Kidney tubule cell (primary cell): Measurements from ENCODE around the gene EFCAB11.
A peak's percentile ranks its signal among the peaks of the same experiment; 100 is the strongest.

ENCODE experiments used
- DNase-seq: peaks from one replicate; pipeline ENCODE4 v3.0.0-alpha.2; 2018; ENCODE audit warnings: low spot score

Gene EFCAB11

DNA sequence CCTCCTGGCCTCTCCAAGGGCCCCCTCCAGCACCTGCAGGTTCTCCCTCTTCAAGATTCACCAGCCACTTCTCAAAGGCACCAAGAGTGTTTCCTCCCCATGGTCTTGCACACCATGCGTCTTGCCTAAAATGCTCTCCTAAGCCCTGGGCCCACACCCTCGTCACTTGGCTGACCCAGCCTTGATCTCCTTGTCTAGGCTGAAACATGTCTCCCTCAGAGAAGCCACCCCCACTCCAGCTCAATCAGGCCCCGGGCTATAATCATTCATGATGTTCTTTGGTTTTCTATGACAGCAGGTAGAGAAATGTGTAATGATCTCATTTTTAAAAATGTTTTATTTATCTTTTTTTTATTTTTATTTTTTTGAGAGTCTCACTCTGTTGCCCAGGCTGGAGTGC lies 88.1 kb downstream of the EFCAB11 start:
- no peak for DNase-seq

DNA sequence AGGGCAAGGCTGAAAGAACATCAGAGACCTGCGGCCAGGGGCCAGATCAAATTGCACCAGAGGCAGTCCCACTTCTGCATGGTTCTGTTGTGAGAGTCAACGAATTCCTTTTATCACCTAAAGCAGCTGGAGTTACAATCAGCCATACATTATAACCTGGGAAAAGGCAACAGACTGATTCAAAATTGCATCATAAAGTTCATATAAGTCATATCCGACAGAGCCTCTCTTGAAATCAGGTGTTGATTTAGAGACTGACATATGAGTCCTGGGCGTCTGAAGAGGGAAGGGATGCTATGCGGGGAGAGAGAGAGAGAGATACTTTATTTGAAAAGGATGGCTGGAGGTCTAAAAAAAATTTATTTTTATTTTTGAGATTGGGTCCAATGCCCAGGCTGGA lies 89.4 kb downstream of the EFCAB11 start:
- no peak for DNase-seq

DNA sequence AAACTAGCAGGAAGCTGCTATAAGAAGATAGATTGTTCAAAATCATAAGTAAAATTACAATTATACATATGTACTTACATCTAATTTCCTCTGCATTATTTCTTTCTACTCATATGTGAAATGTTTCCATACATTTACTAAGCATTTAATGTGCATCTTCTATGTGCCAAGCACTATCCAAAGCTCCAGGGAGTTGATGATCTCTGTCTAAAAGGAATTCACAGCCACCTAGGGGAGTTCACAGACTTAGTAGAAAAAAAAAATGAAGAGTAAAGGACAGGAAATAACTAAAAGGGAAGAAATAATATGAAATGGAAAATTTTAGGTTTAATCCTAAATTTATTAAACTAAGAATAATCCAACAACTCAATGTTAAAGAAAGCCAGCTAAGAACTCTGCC lies 91.7 kb downstream of the EFCAB11 start:
- DNase-seq, result no peak

DNA sequence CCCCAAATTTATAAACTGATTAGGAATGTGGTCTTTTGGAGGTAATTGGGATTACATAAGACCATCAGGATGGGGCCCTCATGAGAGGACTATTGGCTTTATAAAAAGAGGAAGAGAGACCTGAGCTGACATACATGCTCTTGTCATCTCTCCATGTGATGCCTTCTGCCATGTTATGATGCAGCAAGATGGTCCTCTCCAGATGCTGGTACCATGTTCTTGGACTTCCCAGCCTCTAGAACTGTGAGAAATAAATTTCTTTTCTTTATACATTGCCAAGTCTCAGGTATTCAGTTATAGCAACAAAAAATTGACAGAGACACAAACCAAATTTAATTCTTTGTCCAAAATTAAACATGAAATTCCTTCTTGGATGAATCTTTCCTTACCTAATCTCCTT lies 92.9 kb downstream of the EFCAB11 start:
- no peak for DNase-seq

DNA sequence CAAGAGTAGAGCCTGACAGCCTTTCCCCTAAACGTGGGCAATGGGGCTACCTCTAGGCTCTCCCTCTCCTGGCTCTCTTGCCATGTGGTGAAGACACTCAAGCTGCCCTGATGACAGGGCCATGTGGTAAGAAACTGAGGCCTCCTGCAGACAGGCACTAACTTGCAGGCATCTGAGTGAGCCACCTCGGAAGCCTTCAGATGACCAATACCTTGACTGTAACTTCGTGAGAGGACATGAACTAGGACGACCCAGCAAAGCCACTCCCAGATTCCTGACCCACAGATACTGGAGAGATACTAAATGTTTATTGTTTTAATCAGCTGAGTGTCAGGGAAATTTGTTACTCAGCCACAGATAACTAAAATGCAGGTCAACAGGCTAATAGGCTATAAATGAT lies 96.4 kb downstream of the EFCAB11 start:
- no peak for DNase-seq

DNA sequence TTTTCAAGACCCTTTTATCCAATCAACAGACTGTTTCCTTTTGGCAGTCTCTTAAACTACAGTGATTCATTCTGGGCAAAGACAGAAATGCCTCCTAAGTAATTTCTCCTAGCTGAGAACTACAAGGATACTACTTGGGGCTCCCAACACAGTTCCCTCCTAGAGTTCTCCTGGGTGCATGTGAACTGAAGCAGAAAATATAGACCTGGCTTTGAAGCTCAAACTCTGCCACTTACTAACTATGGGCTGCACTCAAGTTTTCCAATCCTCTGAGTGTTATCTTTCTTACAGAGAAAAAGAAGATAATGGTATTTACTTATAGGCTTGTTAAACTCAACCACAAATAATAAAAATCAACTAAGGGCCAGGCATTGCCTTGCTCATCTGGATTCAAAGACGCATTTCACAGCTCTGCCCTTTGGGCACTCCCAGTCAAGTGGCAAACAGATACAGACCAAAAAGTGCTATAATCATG lies 97.6 kb downstream of the EFCAB11 start:
- no peak for DNase-seq

DNA sequence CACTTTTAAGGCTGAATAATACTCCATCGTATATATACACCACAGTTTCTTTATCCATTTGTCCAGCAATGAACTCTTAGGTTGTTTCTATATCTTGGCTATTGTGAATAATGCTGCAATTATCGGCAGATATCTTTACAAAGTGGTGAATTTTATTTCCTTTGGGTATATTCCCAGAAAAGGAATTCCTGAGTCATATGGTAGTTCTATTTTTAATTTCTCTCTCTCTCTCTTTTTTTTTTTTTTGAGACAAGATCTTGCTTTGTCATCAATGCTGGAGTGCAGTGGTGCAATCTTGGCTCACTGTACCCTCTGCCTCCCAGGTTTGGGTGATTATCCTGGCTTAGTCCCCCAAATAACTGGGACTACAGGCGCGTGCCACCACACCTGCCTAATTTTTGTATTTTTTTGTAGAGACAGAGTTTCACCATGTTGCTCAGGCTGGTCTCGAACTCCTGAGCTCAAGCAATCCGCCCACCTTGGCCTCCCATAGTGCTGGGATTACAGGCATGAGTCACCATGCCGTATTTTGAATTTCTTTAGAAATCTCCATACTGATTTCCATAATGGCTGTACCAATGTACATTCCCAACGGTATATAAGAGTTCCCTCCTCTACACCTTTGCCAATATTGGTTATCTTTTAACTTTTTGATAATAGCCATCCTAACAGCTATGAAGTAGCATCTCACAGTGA lies 98.4 kb downstream of the EFCAB11 start:
- DNase-seq, result peak; percentile 31

DNA sequence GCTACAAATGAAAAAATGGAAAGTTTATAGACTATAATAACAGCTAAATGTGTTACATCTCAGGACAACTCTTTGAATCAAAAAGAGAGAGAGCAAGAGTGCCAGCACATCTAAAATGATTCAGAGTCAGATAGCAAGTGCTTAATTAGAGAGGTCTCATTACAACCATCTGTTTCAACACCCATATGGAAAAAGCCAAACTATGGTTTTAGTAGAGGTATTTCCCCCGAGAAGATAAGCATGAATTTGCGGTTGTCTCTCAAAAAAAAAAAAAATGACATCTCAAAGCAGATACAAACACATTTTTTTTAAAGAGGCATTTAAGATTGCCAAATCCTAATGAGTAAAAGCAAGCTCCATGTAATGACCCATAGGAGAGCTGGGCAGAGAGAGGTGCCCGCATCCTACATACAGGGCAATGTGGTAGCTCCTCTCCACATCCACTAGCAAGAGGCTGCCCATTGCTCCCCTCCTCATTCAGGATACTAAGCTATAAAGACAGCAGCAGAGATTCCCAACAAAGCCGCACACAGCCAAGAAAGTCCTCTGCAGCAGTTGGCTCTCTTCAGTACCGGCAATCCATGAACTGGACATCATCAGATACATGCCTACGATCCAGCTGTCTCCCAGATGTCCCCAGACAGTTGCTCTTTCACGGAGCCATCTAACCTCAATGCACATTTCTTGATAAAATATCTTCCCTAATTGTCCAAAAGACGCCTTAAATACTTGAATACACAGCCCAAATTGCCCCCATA lies 100.4 kb downstream of the EFCAB11 start:
- no peak for DNase-seq

DNA sequence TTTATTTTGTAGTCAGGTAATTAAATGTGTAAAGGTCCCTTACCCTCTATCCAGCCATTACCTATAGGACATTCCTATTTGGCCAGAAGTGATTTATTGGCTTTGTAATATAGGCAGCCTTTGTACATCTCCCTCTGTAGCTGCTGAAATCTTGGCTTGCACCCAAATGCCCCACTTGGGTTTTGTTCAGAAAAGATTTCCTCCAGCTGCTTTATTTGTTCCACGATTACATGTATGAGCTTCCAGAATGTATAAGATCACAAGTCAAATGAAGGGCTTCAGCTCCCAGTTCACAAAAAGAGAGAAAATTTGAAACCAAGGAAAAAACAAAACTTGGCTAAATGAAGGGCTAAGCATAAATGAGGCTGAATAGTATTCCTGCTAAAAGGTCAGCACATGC lies 103.4 kb downstream of the EFCAB11 start:
- no peak for DNase-seq

DNA sequence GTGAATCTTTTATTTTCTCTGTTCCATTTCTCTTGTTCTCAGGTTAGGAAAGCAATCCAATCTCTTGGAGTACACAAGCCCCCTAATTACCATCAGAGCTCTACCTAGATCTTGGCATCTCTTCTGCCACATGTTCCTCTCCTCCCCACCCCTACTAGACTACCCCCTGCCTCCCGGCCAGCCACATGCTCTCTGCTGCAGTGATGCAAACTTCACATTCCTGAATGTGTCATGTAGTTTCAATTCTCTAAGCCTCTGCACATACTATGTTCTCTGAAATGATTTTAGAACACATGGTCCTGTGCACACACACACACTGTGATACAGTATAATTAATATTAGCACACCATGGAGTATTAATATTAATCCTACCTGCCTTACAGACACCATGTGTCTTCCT lies 104.6 kb downstream of the EFCAB11 start:
- DNase-seq, result peak; percentile 19

DNA sequence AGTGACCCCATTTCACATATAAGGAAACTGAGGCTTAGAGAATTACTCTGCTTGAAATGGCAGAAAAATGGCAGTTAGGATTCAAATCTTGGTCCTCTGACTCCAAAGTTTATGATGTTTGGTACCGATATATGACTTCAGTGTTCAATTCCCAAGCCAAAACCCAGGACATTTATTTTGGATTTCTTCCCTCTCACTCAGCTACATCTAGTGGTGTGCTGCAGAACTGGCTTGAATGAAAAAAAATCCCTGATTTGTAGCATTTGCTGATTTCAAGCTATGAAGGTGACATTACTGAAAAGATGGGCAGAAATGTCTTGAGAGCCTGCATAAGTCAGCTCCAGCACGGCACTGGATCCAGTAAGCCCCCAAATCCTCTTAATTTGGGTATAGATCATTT lies 106.4 kb downstream of the EFCAB11 start:
- no peak for DNase-seq

DNA sequence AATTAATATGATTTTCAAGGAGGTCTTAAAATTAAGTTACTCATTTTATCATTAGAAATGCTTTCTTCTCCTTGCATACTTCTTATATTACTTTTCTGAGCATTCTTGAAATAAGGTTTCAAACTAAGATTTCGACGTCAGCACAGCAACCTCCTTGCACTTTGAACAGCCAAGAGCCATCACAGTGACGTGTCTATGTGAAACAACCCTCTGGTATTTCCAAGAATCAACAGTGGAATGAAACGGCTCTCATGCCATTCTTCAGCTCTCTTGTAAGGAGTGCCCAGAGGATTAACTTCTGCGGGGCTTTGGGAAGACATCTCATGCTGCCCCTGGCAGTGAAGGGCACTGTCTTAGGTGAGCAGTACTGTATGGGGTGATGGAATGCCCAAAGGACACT lies 109.2 kb downstream of the EFCAB11 start:
- peak; percentile 33 for DNase-seq

DNA sequence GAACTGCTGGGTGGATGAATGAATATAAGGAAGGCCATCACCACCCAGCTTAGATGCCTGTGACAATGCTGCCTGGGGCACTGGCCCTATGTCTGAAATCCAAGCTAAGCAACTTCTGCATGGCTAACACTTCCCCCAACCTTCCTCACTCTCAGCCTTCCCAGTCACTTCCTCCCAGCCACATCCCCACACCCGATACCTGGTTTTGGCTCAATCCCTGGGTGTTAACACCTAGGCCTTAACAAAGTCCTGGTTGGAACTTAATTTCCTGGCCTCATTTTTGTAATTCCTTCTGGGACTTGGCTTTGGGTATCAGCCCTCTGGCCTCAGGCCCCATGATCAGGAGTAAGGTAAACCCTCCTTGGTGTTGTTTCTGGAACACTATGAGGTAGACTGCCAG lies 110.0 kb downstream of the EFCAB11 start:
- DNase-seq, result no peak

DNA sequence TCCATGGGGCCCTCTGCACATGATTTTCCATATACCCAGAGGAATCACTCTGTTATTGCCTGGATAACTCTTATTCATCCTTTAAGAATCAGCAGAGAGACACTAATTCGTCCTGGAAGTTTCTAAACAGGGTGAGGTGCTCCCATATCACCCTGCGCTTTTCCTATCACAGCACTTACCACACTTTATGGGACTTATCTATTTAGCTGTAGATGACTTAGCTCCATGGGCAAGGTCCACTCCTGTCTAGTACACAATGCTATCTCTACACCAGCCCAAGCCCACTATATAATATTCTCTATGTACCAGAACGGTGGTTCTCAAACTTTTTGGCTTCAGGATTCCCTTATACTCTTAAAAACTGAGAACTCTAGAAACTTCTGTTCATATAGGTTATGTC lies 111.7 kb downstream of the EFCAB11 start:
- no peak for DNase-seq

DNA sequence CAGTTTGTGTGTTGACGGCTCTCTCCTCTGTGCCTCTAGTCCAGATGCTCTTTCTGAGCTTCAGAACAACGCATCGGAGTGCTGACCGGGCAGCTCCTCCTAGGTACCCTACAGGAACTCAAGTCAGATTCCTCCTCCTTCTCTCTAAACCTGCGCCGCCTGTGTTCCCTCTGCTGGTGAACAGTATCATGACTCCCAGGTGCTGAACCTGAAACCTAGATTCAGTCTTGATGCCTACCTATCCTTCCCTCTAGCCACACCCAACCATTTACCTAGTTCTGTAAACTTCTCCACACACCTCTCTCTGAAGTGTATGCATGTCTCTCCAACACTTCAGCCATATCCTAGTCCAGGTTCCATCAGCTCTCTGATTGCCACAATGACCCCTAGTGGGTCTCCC lies 112.7 kb downstream of the EFCAB11 start:
- DNase-seq, result no peak

DNA sequence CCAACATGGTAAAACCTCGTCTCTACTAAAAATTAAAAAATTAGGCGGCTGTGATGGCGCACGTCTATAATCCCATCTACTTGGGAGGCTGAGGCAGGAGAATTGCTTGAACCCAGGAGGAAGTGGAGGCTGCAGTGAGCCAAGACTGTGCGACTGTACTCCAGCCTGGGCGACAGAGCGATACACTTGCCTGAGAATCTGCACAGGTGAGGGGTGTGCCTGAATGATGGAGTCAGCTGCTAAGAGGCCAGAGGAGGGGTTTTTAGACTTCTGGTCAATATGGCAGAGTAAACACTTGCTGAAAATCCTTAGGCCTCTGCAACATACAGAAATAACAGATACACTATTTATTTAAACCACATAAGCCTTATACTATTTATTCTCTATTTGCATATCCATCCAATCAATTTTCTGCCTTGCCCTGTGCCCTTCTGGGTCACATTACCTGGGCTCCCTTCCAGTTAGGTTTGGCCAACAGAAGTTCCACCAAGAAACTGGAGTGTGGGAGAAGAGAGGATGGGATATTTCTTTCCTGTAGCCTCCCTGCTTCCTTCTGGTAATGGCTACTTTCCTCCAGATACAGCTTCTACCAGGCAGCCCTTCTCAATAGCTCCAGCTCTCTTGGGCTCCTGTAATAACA lies 117.6 kb downstream of the EFCAB11 start:
- no peak for DNase-seq

DNA sequence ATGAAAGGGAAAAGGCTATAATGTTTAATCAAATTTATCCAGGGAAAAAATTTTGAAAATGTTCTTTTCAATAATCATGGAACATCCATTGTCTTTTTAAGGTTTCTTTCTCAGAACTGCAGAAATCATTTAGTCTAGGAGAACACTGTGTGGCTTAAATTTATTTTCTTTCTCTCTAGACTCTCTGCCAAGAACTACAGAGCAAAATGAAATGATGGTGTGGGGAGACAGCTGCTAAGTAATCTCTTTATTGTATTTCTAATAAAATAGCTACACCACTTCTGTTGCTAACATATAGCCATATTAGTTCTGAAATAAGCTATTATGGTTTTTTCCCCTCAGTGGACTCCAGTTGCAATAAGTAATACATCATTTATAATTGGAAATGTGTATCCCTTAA lies 120.9 kb downstream of the EFCAB11 start:
- no peak for DNase-seq

DNA sequence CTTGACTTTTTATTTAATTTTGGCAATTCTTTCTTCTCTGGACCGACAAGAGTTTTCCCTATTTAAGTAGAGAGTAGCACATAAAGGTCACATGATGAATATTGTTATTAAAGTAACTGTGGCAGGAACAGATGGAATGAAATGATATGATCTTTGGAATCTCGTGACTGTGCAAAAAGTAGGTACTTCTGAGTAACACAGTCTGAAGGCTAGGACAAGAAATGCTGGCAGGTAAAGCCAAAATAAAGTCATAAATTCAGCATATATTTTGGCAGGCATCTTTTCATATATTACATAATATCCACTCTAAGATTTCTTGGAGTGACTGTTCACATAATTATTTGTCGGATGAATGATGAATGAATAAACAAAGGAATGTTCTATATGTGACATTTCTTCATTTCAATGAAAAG lies 121.4 kb downstream of the EFCAB11 start:
- no peak for DNase-seq

DNA sequence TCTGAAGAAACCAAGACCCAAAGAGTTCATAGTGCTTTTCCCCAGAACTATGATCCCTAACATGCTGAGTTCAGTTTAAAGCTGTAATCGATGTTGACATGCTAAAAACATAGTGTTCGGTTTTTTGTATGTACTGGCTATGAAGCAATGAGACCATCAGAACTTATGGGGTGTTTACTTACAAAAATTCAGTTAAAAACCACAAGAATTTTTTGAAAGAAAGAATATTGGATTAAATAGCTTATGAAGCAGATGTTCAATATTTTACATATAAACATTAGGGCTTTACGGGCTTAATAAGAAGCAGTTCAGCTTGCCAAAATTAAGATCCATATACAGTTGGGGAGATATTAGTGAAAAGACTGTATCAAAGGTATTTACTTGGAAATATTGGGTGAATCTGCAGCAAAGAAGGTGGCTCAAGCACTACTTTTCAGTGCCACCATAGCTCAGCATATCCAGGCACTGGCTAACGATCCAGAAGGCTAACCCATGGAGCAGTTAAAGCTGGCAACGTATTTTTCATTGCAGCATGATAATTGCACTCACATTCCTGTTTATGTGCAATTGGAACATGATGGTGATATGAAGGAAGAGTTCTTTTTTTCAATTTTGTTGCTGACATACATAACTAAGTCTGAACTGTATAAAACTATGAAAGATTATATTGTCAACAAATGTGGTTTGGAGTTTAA lies 125.9 kb downstream of the EFCAB11 start:
- DNase-seq, result no peak

DNA sequence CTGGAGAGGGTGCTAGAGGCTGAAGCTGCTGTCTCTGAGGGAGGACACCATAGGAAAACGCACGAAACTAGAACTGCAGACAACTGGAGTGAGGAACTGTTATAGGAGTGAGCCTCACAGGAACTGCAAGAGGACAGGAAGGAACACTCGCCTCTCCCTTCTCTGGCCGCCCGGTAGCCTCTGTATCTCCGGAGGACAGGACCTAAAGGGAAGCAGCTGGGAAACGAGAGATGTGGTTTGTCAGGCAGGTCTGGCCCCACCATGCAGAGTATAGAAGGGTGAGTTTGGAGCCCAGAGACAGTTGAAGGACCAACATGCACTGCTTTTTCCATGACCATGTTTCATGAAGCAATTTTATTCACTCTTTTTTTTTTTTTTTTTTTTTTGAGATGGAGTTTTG lies 127.3 kb downstream of the EFCAB11 start:
- DNase-seq, result no peak

DNA sequence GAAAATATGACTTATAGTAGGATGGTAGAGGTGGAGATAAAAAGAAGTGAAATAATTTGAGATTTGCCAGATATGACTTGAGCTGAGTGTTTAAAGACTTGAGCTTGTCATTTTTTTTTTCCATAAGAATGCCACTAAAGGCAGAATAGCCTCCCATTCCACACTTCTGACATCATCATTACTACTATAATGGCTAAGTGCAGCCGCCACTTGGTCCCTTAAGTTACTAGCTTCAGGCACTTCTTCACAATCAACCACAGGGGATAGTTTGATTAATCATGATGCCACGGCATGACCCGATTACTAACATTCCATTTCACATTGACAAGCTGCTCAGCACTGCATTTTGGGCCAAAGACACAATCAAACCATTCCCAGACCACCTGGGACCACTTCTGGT lies 127.9 kb downstream of the EFCAB11 start:
- peak; percentile 31 for DNase-seq

DNA sequence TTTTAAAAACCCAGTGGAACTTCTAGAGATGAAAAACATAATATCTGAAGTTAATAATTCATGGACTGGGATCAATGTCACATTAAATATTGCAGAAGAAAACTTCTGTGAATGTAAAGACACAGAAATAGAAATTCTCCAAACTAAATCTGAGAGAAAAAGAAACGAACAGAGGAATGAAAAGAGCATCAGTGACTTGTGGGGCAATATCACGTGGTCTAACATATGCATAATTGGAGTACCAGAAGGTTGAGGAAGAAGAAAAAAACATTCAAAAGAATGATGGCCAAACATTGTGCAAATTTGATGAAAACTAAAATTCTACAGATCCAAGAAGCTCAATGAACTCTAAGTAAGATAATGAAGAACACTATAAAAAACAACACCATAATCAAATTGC lies 130.8 kb downstream of the EFCAB11 start:
- no peak for DNase-seq

DNA sequence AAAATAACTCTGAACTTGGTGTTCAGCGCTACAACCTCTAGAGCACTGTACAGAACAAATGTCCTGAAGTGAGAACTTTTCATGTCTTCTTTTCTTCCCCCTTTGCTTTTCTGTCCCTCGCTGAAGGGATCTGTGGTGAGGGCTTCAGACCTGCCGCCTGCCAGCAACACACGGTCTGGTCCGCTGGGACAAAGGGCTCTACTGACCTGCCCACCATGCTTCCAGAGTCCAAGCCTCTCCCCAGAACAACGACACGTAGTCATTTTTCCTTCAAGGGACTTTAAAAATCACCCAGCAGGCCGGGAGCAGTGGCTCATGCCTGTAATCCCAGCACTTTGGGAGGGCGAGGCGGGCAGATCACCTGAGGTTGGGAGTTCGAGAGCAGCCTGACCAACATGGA lies 140.4 kb downstream of the EFCAB11 start:
- DNase-seq, result no peak
